Erythroblast (primary cell): ENCODE results near the gene SLC13A3.

Experiments used
- GATA1 ChIP-seq: IDR thresholded peaks from 2 replicates; pipeline ENCODE4 v1.6.1; 2011; ENCODE audit warnings: low read depth, mild to moderate bottlenecking, control low read depth, low read length, moderate library complexity
- POLR2A ChIP-seq: IDR thresholded peaks from 2 replicates; pipeline ENCODE4 v1.6.1; 2011; ENCODE audit warnings: mild to moderate bottlenecking, low read length

DNA sequence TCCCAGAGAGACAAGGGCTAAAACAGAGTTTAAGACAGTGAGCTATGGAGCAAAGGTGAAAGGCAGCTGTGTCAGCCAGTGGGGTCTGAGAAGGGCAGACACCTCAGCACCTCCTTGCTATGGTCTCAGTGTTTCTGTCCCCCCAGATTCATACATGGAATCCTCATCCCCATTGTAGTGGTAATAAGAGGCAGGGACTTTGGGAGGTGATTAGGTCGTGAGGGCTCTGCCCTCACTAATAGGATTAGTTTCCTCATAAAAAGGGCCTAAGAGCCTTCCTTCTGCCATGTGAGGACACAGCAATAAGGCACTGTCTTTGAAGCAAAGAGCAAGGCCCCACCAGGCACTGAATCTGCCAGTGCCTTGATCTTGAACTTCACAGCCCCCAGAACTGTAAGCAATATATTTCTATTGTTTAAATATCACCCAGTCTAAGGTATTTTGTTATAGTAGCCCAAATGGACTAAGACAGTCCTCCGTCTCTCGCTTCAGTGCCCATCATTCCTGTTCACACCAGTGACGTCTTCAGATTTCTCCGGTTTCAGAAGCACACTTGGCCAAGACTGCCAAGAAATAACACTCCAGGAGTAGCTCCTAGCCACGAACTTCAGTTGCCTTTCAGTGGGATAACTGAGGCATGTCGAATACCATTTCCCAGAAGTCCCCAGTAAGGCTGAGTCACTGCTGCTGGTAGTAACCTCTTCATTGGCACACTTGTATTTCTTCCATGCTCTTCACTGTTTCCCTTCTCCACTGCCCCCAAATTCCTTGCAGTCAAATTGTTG lies 32.8 kb downstream of the SLC13A3 start:
- TF ChIP-seq POLR2A (no peak), GATA1 (no peak)
